Activated B cell treated with CpG ODN at 0.5 μM for 24 hours (primary cell): ENCODE data around the gene PEDS1. TPM values are rescaled to one million over a fixed set of nuclear protein-coding genes. Genes with fewer than 3 reads are reported as not detected.

Source experiments
- ATAC-seq: fragments of 200-7000 bp; cut with Tn5 transposase; one replicate; pipeline ENCODE4 v1.10.0; 2021; ENCODE audit warnings: low read depth, mild to moderate bottlenecking, moderate library complexity
- CTCF ChIA-PET: fragments of 350-600 bp; sonication (Branson Sonifier 250); formaldehyde crosslinking; loops from one replicate; lab custom pipeline; 2021; ENCODE audit warnings: antibody characterized with exemption; lab: Charles Lee
- POLR2A ChIA-PET: fragments of 350-600 bp; sonication (Branson Sonifier 250); formaldehyde crosslinking; loops from one replicate; lab custom pipeline; 2021; ENCODE audit warnings: antibody characterized with exemption; lab: Charles Lee
- DNase-seq: peaks from one replicate; pipeline ENCODE4 v3.0.0; 2022
- H3K27ac Mint-ChIP-seq: one replicate; pipeline ENCODE4 v1.8.0; 2020; ENCODE audit warnings: mixed read lengths
- H3K27me3 Mint-ChIP-seq: one replicate; pipeline ENCODE4 v1.8.0; 2021; ENCODE audit warnings: mixed read lengths
- H3K36me3 Mint-ChIP-seq: one replicate; pipeline ENCODE4 v1.8.0; 2021; ENCODE audit warnings: low read depth, mixed read lengths
- H3K4me1 Mint-ChIP-seq: one replicate; pipeline ENCODE4 v1.8.0; 2021; ENCODE audit warnings: mixed read lengths
- H3K4me3 Mint-ChIP-seq: one replicate; pipeline ENCODE4 v1.8.0; 2020; ENCODE audit warnings: mild to moderate bottlenecking, mixed read lengths
- H3K9me3 Mint-ChIP-seq: one replicate; pipeline ENCODE4 v1.8.0; 2020; ENCODE audit warnings: mixed read lengths
- CTCF ChIP-seq: fragments of 200-600 bp; IDR thresholded peaks from one replicate; pipeline ENCODE4 v1.8.0; 2022; ENCODE audit warnings: antibody characterized with exemption, mild to moderate bottlenecking
- intact Hi-C: fragments of 100-400 bp; cut with micrococcal nuclease; formaldehyde crosslinking; loops from one replicate; pipeline ENCODE4 v1.15.1; 2024
- total RNA-seq: library from RNA; stranded (reverse); gene quantifications from 2 replicates; pipeline ENCODE4 v1.2.3, GENCODE V29; 2022

PEDS1 gene
- total RNA-seq, 1 donor from 2014 or later: 9.8 TPM

- peaks cover 7% of the 10 kb centered on the region for H3K4me1 Mint-ChIP-seq
- DNase-seq (no peak), ATAC-seq (no peak)
- no peak for TF ChIP-seq CTCF
- H3K27ac Mint-ChIP-seq: no peak overlapping the region
- no peak overlapping the region for H3K4me3 Mint-ChIP-seq
- ChIA-PET CTCF (interaction anchor here (0.6 to 5.4 kb wide), 11 partner anchors 74 to 566 kb away, joined by 3 to 47 read pairs (median 3); no protein-coding TSS in a partner anchor), POLR2A (interaction anchor here (0.6 kb wide), 2 partner anchors 401 to 599 kb away, joined by 3 to 7 read pairs; no protein-coding TSS in a partner anchor)
- intact Hi-C loops: no loop called here
- H3K36me3 Mint-ChIP-seq: peaks cover 2% of the 10 kb centered on the region
- peaks cover 8% of the 10 kb centered on the region for H3K27me3 Mint-ChIP-seq
- H3K9me3 Mint-ChIP-seq: no peaks in the 10 kb centered on the region
Measured at GRCh38 chr20:50187403-50188051, 34.0 kb upstream of the PEDS1 start.

GRCh38 chr20:50186987-50187402, 33.5 kb upstream of the PEDS1 start:
- DNase-seq (no peak), ATAC-seq (no peak)
- no peak overlapping the region for H3K27ac Mint-ChIP-seq
- CTCF ChIA-PET: interaction anchor here (0.6 to 5.4 kb wide), 5 partner anchors 277 to 563 kb away, joined by 3 to 47 read pairs (median 3); no protein-coding TSS in a partner anchor
- no peak overlapping the region for H3K4me3 Mint-ChIP-seq
- peaks cover 8% of the 10 kb centered on the region for H3K27me3 Mint-ChIP-seq
- intact Hi-C loops: loop anchor here (1.0 kb wide), 5 partner anchors 273 to 562 kb away; no protein-coding TSS in a partner anchor
- POLR2A ChIA-PET: interaction anchor here (0.6 kb wide), 2 partner anchors 402 to 599 kb away, joined by 3 to 7 read pairs; no protein-coding TSS in a partner anchor
- no peak for TF ChIP-seq CTCF
- peaks cover 3% of the 10 kb centered on the region for H3K4me1 Mint-ChIP-seq
- H3K9me3 Mint-ChIP-seq: no peaks in the 10 kb centered on the region
- no peaks in the 10 kb centered on the region for H3K36me3 Mint-ChIP-seq

- Mint-ChIP-seq H3K9me3 (no peaks in the 10 kb centered on the region), H3K27ac (no peak overlapping the region), H3K4me1 (peaks cover 3% of the 10 kb centered on the region), H3K4me3 (peak overlapping the region; percentile 19), H3K27me3 (peaks cover 8% of the 10 kb centered on the region), H3K36me3 (no peaks in the 10 kb centered on the region)
- intact Hi-C loops: loop anchor here (1.0 kb wide), 5 partner anchors 274 to 563 kb away; no protein-coding TSS in a partner anchor
- ATAC-seq (peak; percentile 15), DNase-seq (peak; percentile 86)
- ChIA-PET CTCF (interaction anchor here (0.6 to 5.4 kb wide), 15 partner anchors 14 to 567 kb away, joined by 3 to 47 read pairs (median 4); no protein-coding TSS in a partner anchor), POLR2A (interaction anchor here (0.6 kb wide), 1 partner anchor 402 kb away, joined by 7 read pairs; no protein-coding TSS in a partner anchor)
- peak; percentile 77 for TF ChIP-seq CTCF
Measured at GRCh38 chr20:50186151-50186885, 32.8 kb upstream of the PEDS1 start.

GRCh38 chr20:50185426-50185825, 31.9 kb upstream of the PEDS1 start:
- POLR2A ChIA-PET: interaction anchor here (0.7 kb wide), 1 partner anchor 564 kb away, joined by 4 read pairs; no protein-coding TSS in a partner anchor
- no peak for TF ChIP-seq CTCF
- Mint-ChIP-seq H3K4me1 (peaks cover 3% of the 10 kb centered on the region), H3K27me3 (peaks cover 8% of the 10 kb centered on the region), H3K27ac (no peak overlapping the region), H3K36me3 (no peaks in the 10 kb centered on the region), H3K4me3 (no peak overlapping the region), H3K9me3 (no peaks in the 10 kb centered on the region)
- ATAC-seq: no peak
- CTCF ChIA-PET: interaction anchor here (0.8 to 3.3 kb wide), 12 partner anchors 13 to 568 kb away, joined by 3 to 21 read pairs (median 4); no protein-coding TSS in a partner anchor
- no peak for DNase-seq
- intact Hi-C loops: no loop called here
